Tibial nerve (tissue), 4 donors: ENCODE results near the gene ECEL1.

Experiments used
- EP300 ChIP-seq, 2 donors: sonication (generic); formaldehyde crosslinking; IDR thresholded peaks; one replicate each; pipeline ENCODE4 v1.6.1; 2017; ENCODE audit warnings: antibody characterized with exemption in 2 of 2, mild to moderate bottlenecking in 1 of 2
- POLR2A ChIP-seq, 2 donors: fragments of 450-650 bp; IDR thresholded peaks; one replicate each; pipeline ENCODE4 v1.6.1; 2017; ENCODE audit warnings: antibody characterized with exemption in 2 of 2, mild to moderate bottlenecking in 2 of 2, moderate library complexity in 2 of 2
- TF ChIP-seq, protein P1 (sequence below), 5 experiments: fragments of 200-600 bp in 3 of 5; fragments of 450-650 bp in 2 of 5; sonication (generic) in 3 of 5; IDR thresholded peaks; one replicate each; pipeline ENCODE4 v1.5.1; 2016 to 2019; ENCODE audit warnings: antibody characterized with exemption in 5 of 5, mild to moderate bottlenecking in 3 of 5, moderate library complexity in 2 of 5

DNA sequence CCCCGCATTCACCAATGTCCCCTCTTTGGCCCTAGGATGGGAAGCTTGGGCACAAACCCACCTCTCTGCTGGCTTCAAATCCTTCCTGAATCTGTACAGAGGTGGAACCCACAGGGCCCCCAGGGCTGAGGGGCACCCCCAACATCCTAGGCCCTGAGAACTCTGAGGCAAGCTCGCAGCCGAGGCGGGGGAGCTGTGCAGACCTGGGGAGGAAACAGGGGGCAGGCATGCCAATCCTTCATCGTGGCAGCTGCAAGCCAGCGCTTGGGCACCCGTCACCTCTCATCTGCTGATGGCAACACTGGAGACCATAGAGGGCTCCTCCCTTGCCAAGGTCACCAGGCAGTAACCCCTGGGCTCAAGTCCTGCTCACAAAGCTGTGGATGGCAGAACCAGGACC lies 10.8 kb downstream of the ECEL1 start:
- TF ChIP-seq, protein P1, sequence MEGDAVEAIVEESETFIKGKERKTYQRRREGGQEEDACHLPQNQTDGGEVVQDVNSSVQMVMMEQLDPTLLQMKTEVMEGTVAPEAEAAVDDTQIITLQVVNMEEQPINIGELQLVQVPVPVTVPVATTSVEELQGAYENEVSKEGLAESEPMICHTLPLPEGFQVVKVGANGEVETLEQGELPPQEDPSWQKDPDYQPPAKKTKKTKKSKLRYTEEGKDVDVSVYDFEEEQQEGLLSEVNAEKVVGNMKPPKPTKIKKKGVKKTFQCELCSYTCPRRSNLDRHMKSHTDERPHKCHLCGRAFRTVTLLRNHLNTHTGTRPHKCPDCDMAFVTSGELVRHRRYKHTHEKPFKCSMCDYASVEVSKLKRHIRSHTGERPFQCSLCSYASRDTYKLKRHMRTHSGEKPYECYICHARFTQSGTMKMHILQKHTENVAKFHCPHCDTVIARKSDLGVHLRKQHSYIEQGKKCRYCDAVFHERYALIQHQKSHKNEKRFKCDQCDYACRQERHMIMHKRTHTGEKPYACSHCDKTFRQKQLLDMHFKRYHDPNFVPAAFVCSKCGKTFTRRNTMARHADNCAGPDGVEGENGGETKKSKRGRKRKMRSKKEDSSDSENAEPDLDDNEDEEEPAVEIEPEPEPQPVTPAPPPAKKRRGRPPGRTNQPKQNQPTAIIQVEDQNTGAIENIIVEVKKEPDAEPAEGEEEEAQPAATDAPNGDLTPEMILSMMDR (IDR thresholded peaks at IDR 0.05) = no peak
- TF ChIP-seq POLR2A (IDR thresholded peaks at IDR 0.05) (no peak), EP300 (IDR thresholded peaks at IDR 0.05) (no peak)
